HG03342 (cell line): ENCODE results near the gene NT5C2.
"Not testable (repeated sequence)": the region's sequence is repeated elsewhere in the genome, so short reads cannot be mapped to it uniquely, and the experiment has no call there.

Experiments used
- ATAC-seq: cut with Tn5 transposase; IDR thresholded peaks from one replicate; pipeline ENCODE4 v1.9.1; 2021; ENCODE audit warnings: mild to moderate bottlenecking, moderate library complexity; ENCODE audit not compliant: unreplicated experiment

NT5C2 gene

GRCh38 chr10:103193107-103193819, at the start of gene NT5C2:
Gene NT5C2 (minus strand): TSS chr10:103193272. CDS start chr10:103174958, 18,314 bp downstream.
- peak; percentile 55 for ATAC-seq

- no peak for ATAC-seq
Measured at GRCh38 chr10:103241262-103242011, 48.4 kb upstream of the NT5C2 start.

GRCh38 chr10:103238506-103239252, 45.6 kb upstream of the NT5C2 start:
- ATAC-seq: no peak

- ATAC-seq: no peak
Measured at GRCh38 chr10:103235775-103236174, 42.7 kb upstream of the NT5C2 start.

- ATAC-seq: no peak
Measured at GRCh38 chr10:103232772-103233488, 39.9 kb upstream of the NT5C2 start.

GRCh38 chr10:103232131-103232673, 39.1 kb upstream of the NT5C2 start:
- no peak for ATAC-seq

- no peak for ATAC-seq
Measured at GRCh38 chr10:103231047-103231551, 38.0 kb upstream of the NT5C2 start.

GRCh38 chr10:103227416-103227815, 34.3 kb upstream of the NT5C2 start:
- no peak for ATAC-seq

- ATAC-seq: no peak
Measured at GRCh38 chr10:103225939-103226338, 32.9 kb upstream of the NT5C2 start.

- not testable (repeated sequence) for ATAC-seq
Measured at GRCh38 chr10:103224721-103225120, 31.6 kb upstream of the NT5C2 start.

GRCh38 chr10:103224133-103224532, 31.1 kb upstream of the NT5C2 start:
- no peak for ATAC-seq

GRCh38 chr10:103216362-103216761, 23.3 kb upstream of the NT5C2 start:
- not testable (repeated sequence) for ATAC-seq

GRCh38 chr10:103215601-103216000, 22.5 kb upstream of the NT5C2 start:
- ATAC-seq: no peak

- not testable (repeated sequence) for ATAC-seq
Measured at GRCh38 chr10:103210262-103210661, 17.2 kb upstream of the NT5C2 start.

GRCh38 chr10:103207643-103208042, 14.6 kb upstream of the NT5C2 start:
- ATAC-seq: not testable (repeated sequence)

GRCh38 chr10:103207141-103207540, 14.1 kb upstream of the NT5C2 start:
- ATAC-seq: no peak

- ATAC-seq: not testable (repeated sequence)
Measured at GRCh38 chr10:103206715-103207114, 13.6 kb upstream of the NT5C2 start.

- ATAC-seq: not testable (repeated sequence)
Measured at GRCh38 chr10:103205401-103205800, 12.3 kb upstream of the NT5C2 start.

GRCh38 chr10:103204353-103205255, 11.5 kb upstream of the NT5C2 start:
- ATAC-seq: no peak
